SK-N-SH treated with all-trans-retinoic acid at 6 μM for 48 hours (cell line): ENCODE data around the gene DHX8.

Experiments
- ATAC-seq: fragments of 200-7000 bp; cut with Tn5 transposase; 3 replicates; pipeline ENCODE4 v1.9.1; 2020; ENCODE audit warnings: mild to moderate bottlenecking, moderate library complexity
- ARNTL ChIP-seq: fragments of 450-650 bp; formaldehyde crosslinking; IDR thresholded peaks from 2 replicates; pipeline ENCODE4 v1.5.0; 2020; ENCODE audit warnings: low read depth, mild to moderate bottlenecking, moderate library complexity, borderline replicate concordance
- BACH2 ChIP-seq: fragments of 250-450 bp; sonication (Bioruptor Pico); IDR thresholded peaks from 2 replicates; pipeline ENCODE4 v1.9.0; 2021; ENCODE audit warnings: mild to moderate bottlenecking, borderline replicate concordance
- CSDC2 ChIP-seq: fragments of 250-450 bp; sonication (Bioruptor Pico); IDR thresholded peaks from 2 replicates; pipeline ENCODE4 v1.5.0; 2020; ENCODE audit warnings: mild to moderate bottlenecking, moderate library complexity
- GLIS3 ChIP-seq: fragments of 250-450 bp; sonication (Bioruptor Pico); IDR thresholded peaks from 2 replicates; pipeline ENCODE4 v1.5.0; 2020; ENCODE audit warnings: mild to moderate bottlenecking, moderate library complexity
- ISL1 ChIP-seq: fragments of 250-450 bp; sonication (Bioruptor Pico); IDR thresholded peaks from 2 replicates; pipeline ENCODE4 v2.1.2; 2022; ENCODE audit warnings: mild to moderate bottlenecking, moderate library complexity
- OSR1 ChIP-seq: fragments of 250-450 bp; sonication (Bioruptor Pico); IDR thresholded peaks from 2 replicates; pipeline ENCODE4 v1.8.0; 2022; ENCODE audit warnings: moderate library complexity, mild to moderate bottlenecking, inconsistent platforms
- PPARA ChIP-seq: fragments of 250-450 bp; sonication (Bioruptor Pico); IDR thresholded peaks from 2 replicates; pipeline ENCODE4 v1.5.0; 2020; ENCODE audit warnings: mild to moderate bottlenecking, borderline replicate concordance
- RARB ChIP-seq: fragments of 250-450 bp; sonication (Bioruptor Pico); IDR thresholded peaks from 2 replicates; pipeline ENCODE4 v1.8.0; 2021; ENCODE audit warnings: mild to moderate bottlenecking, moderate library complexity
- SNAI2 ChIP-seq: fragments of 250-450 bp; sonication (Bioruptor Pico); IDR thresholded peaks from 2 replicates; pipeline ENCODE4 v1.5.0; 2020; ENCODE audit warnings: mild to moderate bottlenecking, moderate library complexity
- TCF4 ChIP-seq: fragments of 250-450 bp; sonication (Bioruptor Pico); IDR thresholded peaks from 2 replicates; pipeline ENCODE4 v1.8.0; 2021; ENCODE audit warnings: mild to moderate bottlenecking, moderate library complexity, borderline replicate concordance
- TOX ChIP-seq: fragments of 250-450 bp; sonication (Bioruptor Pico); IDR thresholded peaks from 2 replicates; pipeline ENCODE4 v1.8.0; 2021; ENCODE audit warnings: mild to moderate bottlenecking, moderate library complexity, borderline replicate concordance
- ZFP3 ChIP-seq: fragments of 250-450 bp; sonication (Bioruptor Pico); IDR thresholded peaks from 2 replicates; pipeline ENCODE4 v1.5.0; 2020; ENCODE audit warnings: mild to moderate bottlenecking, moderate library complexity
- ZFP30 ChIP-seq: fragments of 450-650 bp; formaldehyde crosslinking; IDR thresholded peaks from 2 replicates; pipeline ENCODE4 v1.5.0; 2022; ENCODE audit warnings: mild to moderate bottlenecking, moderate library complexity
- ZNF565 ChIP-seq: fragments of 450-650 bp; formaldehyde crosslinking; conservative IDR thresholded peaks from 2 replicates; pipeline ENCODE4 v1.5.0; 2020; ENCODE audit warnings: low read depth, mild to moderate bottlenecking, moderate library complexity
- ZNF8 ChIP-seq: fragments of 450-650 bp; formaldehyde crosslinking; IDR thresholded peaks from 2 replicates; pipeline ENCODE4 v1.5.0; 2020; ENCODE audit warnings: mild to moderate bottlenecking, moderate library complexity
- TF ChIP-seq, protein P1 (sequence below): fragments of 250-450 bp; sonication (Bioruptor Pico); IDR thresholded peaks from 2 replicates; pipeline ENCODE4 v1.8.0; 2021; ENCODE audit warnings: low read depth, mild to moderate bottlenecking, moderate library complexity, borderline replicate concordance
- TF ChIP-seq, protein P2 (sequence below): fragments of 250-450 bp; sonication (Bioruptor Pico); IDR thresholded peaks from 2 replicates; pipeline ENCODE4 v1.5.1; 2021; ENCODE audit warnings: mild to moderate bottlenecking, moderate library complexity
- TF ChIP-seq, protein P3 (sequence below): fragments of 250-450 bp; sonication (Bioruptor Pico); IDR thresholded peaks from 2 replicates; pipeline ENCODE4 v1.8.0; 2020; ENCODE audit warnings: mild to moderate bottlenecking, moderate library complexity, borderline replicate concordance
- TF ChIP-seq, protein P4 (sequence below): fragments of 250-450 bp; sonication (Bioruptor Pico); IDR thresholded peaks from 2 replicates; pipeline ENCODE4 v1.5.1; 2020; ENCODE audit warnings: low read depth, mild to moderate bottlenecking, moderate library complexity
- TF ChIP-seq, protein P5 (sequence below): fragments of 250-450 bp; sonication (Bioruptor Pico); IDR thresholded peaks from 2 replicates; pipeline ENCODE4 v1.5.0; 2020; ENCODE audit warnings: mild to moderate bottlenecking, moderate library complexity

The DHX8 gene

DNA sequence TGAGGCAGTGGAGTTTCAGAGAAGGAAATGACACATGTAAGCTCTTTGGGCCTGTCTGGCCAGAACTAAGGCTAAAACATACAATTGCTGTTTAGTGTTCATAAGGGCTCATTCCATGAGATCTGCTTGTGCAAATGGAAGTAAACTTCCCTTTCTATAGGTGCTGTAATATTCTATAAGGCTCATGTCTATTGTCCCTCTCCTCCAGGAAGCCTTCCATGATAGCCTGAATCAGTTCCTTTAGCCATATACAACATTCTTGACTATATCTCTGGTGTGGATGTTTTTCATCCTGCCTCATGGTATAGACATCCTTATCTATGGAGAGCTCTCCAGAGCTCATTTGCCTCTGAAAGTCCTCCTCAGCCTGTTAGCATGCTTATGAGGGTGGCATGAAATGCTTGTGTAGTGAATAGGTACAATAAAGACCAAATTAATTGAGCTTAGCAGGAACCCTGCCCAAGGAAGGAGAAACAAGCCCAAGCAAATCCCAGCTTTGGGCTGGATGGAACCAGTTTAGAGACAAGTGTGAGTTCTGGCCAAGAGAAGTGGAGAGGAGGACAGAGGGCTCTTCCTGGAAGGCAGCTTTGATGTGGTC is 64.0 kb downstream of the DHX8 start:
- TF ChIP-seq, protein P1, sequence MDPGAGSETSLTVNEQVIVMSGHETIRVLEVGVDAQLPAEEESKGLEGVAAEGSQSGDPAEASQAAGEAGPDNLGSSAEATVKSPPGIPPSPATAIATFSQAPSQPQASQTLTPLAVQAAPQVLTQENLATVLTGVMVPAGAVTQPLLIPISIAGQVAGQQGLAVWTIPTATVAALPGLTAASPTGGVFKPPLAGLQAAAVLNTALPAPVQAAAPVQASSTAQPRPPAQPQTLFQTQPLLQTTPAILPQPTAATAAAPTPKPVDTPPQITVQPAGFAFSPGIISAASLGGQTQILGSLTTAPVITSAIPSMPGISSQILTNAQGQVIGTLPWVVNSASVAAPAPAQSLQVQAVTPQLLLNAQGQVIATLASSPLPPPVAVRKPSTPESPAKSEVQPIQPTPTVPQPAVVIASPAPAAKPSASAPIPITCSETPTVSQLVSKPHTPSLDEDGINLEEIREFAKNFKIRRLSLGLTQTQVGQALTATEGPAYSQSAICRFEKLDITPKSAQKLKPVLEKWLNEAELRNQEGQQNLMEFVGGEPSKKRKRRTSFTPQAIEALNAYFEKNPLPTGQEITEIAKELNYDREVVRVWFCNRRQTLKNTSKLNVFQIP (CRISPR knock-in tag): no peak
- no peak for TF ChIP-seq SNAI2 (CRISPR knock-in tag)
- TF ChIP-seq ZNF565 (CRISPR knock-in tag): no peak
- TF ChIP-seq PPARA: no peak
- TF ChIP-seq, protein P2, sequence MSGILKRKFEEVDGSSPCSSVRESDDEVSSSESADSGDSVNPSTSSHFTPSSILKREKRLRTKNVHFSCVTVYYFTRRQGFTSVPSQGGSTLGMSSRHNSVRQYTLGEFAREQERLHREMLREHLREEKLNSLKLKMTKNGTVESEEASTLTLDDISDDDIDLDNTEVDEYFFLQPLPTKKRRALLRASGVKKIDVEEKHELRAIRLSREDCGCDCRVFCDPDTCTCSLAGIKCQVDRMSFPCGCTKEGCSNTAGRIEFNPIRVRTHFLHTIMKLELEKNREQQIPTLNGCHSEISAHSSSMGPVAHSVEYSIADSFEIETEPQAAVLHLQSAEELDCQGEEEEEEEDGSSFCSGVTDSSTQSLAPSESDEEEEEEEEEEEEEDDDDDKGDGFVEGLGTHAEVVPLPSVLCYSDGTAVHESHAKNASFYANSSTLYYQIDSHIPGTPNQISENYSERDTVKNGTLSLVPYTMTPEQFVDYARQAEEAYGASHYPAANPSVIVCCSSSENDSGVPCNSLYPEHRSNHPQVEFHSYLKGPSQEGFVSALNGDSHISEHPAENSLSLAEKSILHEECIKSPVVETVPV (CRISPR knock-in tag): no peak
- no peak for TF ChIP-seq ARNTL (CRISPR knock-in tag)
- TF ChIP-seq GLIS3: no peak
- no peak for TF ChIP-seq OSR1 (CRISPR knock-in tag)

DNA sequence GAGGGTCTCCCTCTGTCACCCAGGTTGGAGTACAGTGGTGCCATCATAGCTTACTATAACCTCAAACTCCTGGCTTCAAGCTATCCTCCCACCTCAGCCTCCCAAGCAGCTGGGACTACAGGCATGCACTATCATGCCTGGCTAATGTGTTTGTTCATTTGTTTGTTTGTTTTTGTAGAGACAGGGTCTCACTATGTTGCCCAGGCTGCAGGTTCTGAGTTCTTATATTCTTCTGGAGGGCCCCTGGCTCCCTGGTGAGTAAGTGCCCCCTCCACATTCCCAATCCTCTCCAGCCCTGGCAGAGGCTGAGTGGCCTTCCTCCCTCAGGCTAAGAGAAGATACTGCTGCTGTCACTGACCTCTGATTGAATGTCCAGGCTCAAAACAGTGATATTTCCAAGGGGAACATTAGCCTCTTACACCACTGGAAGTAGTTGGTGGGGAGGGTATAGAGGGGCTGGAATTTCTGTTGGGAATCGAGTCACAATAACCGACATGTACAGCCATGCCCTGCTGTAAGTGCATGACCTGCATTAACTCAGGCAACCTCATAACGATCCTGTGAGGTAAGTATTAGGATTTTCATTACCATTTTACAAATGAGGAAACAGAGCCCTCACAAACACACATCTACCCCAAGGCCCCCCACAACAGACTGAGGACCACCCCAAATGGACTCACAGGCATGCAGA is 65.1 kb downstream of the DHX8 start:
- TF ChIP-seq, protein P3, sequence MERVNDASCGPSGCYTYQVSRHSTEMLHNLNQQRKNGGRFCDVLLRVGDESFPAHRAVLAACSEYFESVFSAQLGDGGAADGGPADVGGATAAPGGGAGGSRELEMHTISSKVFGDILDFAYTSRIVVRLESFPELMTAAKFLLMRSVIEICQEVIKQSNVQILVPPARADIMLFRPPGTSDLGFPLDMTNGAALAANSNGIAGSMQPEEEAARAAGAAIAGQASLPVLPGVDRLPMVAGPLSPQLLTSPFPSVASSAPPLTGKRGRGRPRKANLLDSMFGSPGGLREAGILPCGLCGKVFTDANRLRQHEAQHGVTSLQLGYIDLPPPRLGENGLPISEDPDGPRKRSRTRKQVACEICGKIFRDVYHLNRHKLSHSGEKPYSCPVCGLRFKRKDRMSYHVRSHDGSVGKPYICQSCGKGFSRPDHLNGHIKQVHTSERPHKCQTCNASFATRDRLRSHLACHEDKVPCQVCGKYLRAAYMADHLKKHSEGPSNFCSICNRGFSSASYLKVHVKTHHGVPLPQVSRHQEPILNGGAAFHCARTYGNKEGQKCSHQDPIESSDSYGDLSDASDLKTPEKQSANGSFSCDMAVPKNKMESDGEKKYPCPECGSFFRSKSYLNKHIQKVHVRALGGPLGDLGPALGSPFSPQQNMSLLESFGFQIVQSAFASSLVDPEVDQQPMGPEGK (CRISPR knock-in tag): no peak
- no peak for TF ChIP-seq ISL1 (CRISPR knock-in tag)
- no peak for TF ChIP-seq TCF4 (CRISPR knock-in tag)
- no peak for TF ChIP-seq CSDC2 (CRISPR knock-in tag)
- no peak for TF ChIP-seq ZFP3 (CRISPR knock-in tag)
- no peak for TF ChIP-seq RARB (CRISPR knock-in tag)
- TF ChIP-seq SNAI2 (CRISPR knock-in tag): no peak
- TF ChIP-seq, protein P4, sequence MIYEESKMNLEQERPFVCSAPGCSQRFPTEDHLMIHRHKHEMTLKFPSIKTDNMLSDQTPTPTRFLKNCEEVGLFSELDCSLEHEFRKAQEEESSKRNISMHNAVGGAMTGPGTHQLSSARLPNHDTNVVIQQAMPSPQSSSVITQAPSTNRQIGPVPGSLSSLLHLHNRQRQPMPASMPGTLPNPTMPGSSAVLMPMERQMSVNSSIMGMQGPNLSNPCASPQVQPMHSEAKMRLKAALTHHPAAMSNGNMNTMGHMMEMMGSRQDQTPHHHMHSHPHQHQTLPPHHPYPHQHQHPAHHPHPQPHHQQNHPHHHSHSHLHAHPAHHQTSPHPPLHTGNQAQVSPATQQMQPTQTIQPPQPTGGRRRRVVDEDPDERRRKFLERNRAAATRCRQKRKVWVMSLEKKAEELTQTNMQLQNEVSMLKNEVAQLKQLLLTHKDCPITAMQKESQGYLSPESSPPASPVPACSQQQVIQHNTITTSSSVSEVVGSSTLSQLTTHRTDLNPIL (CRISPR knock-in tag): no peak
- no peak for TF ChIP-seq ZNF8 (CRISPR knock-in tag)
- TF ChIP-seq, protein P2 (CRISPR knock-in tag): no peak
- TF ChIP-seq, protein P1 (CRISPR knock-in tag): no peak
- TF ChIP-seq OSR1 (CRISPR knock-in tag): no peak
- no peak for TF ChIP-seq BACH2
- TF ChIP-seq, protein P5, sequence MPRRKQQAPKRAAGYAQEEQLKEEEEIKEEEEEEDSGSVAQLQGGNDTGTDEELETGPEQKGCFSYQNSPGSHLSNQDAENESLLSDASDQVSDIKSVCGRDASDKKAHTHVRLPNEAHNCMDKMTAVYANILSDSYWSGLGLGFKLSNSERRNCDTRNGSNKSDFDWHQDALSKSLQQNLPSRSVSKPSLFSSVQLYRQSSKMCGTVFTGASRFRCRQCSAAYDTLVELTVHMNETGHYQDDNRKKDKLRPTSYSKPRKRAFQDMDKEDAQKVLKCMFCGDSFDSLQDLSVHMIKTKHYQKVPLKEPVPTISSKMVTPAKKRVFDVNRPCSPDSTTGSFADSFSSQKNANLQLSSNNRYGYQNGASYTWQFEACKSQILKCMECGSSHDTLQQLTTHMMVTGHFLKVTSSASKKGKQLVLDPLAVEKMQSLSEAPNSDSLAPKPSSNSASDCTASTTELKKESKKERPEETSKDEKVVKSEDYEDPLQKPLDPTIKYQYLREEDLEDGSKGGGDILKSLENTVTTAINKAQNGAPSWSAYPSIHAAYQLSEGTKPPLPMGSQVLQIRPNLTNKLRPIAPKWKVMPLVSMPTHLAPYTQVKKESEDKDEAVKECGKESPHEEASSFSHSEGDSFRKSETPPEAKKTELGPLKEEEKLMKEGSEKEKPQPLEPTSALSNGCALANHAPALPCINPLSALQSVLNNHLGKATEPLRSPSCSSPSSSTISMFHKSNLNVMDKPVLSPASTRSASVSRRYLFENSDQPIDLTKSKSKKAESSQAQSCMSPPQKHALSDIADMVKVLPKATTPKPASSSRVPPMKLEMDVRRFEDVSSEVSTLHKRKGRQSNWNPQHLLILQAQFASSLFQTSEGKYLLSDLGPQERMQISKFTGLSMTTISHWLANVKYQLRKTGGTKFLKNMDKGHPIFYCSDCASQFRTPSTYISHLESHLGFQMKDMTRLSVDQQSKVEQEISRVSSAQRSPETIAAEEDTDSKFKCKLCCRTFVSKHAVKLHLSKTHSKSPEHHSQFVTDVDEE: no peak
- TF ChIP-seq ZFP30: no peak
- no peak for TF ChIP-seq PPARA
- TF ChIP-seq ARNTL (CRISPR knock-in tag): no peak
- no peak for TF ChIP-seq ZNF565 (CRISPR knock-in tag)
- no peak for TF ChIP-seq TOX (CRISPR knock-in tag)
- no peak for TF ChIP-seq GLIS3
- no peak for ATAC-seq

More for the DNA sequence above, 64.0 kb downstream of the DHX8 start:
- no peak for ATAC-seq
